HCT116 (cell line): ENCODE results near the gene FBN1. TPM values are rescaled to one million over a fixed set of nuclear protein-coding genes. Genes with fewer than 3 reads are reported as not detected.

Source experiments
- ATAC-seq: fragments of 200-7000 bp; cut with Tn5 transposase; 2 replicates; pipeline ENCODE4 v1.9.1; 2020; ENCODE audit warnings: mild to moderate bottlenecking, moderate library complexity
- BruUV-seq: library from RNA; stranded (reverse); fragments of 400-500 nt; replicated peaks from 2 replicates; lab custom pipeline; 2021; lab: Mats Ljungman, UMichigan
- CTCF ChIA-PET: fragments of 300-600 bp; sonication (Branson Sonifier 250); formaldehyde crosslinking; loops from one replicate; lab custom pipeline; 2021; ENCODE audit warnings: antibody characterized with exemption; lab: Charles Lee
- POLR2A ChIA-PET: fragments of 300-600, 350-600 bp; sonication (Branson Sonifier 250); formaldehyde crosslinking; loops from one replicate; lab custom pipeline; 2021; ENCODE audit warnings: antibody characterized with exemption; lab: Charles Lee
- RAD21 ChIA-PET, 2 experiments: fragments of 300-600 bp; sonication (Branson Sonifier 250); formaldehyde crosslinking; loops; one replicate each; lab custom pipeline; 2023; ENCODE audit warnings: low total read pairs in 2 of 2; ENCODE audit not compliant: uncharacterized antibody in 2 of 2, unreplicated experiment in 2 of 2, low non-redundant PET in 1 of 2; lab: Charles Lee
- DNase-seq: peaks from one replicate; pipeline ENCODE4 v3.0.0-alpha.2; 2010; ENCODE audit warnings: low read depth, low spot score
- H2AFZ ChIP-seq: fragments of 200-600 bp; shearing (Covaris generic), sonication (generic); 2 replicates; pipeline ENCODE4 v1.6.1; 2017; ENCODE audit warnings: low read depth, mixed run types, mixed read lengths, antibody characterized with exemption, low read length; ENCODE audit not compliant: poor library complexity, severe bottlenecking
- H3K27ac ChIP-seq: 2 replicates; pipeline ENCODE4 v1.5.1; 2012; ENCODE audit warnings: low read depth, low read length
- H3K27me3 ChIP-seq: fragments of 200-600 bp; sonication (generic); 2 replicates; pipeline ENCODE4 v1.6.1; 2016; ENCODE audit warnings: mixed run types, low read length, mixed read lengths; ENCODE audit not compliant: insufficient read depth
- H3K36me3 ChIP-seq, 2 experiments: fragments of 200-500 bp in 1 of 2; fragments of 200-600 bp in 1 of 2; sonication (Bioruptor generic) in 1 of 2; sonication (generic) in 1 of 2; 2 replicates each; pipeline versions ENCODE4 v1.5.1 to v1.6.1; 2014 to 2016; ENCODE audit warnings: low read length in 2 of 2, inconsistent platforms in 1 of 2, mixed read lengths in 1 of 2, mixed run types in 1 of 2; ENCODE audit not compliant: insufficient read depth in 2 of 2, control insufficient read depth in 1 of 2
- H3K4me1 ChIP-seq, 2 experiments: fragments of 200-600 bp in 1 of 2; sonication (generic) in 1 of 2; 2 replicates each; pipeline versions ENCODE4 v1.5.1 to v1.6.1; 2012 to 2017; ENCODE audit warnings: low read length in 2 of 2, inconsistent platforms in 1 of 2, mild to moderate bottlenecking in 1 of 2, mixed read lengths in 1 of 2, mixed run types in 1 of 2, moderate library complexity in 1 of 2; ENCODE audit not compliant: insufficient read depth in 2 of 2, control insufficient read depth in 1 of 2
- H3K4me2 ChIP-seq: fragments of 200-600 bp; sonication (generic); 2 replicates; pipeline ENCODE4 v1.6.1; 2017; ENCODE audit warnings: mixed run types, low read length, mixed read lengths
- H3K4me3 ChIP-seq, 2 experiments: fragments of 200-600 bp in 1 of 2; sonication (generic) in 1 of 2; replicated peaks in 1 of 2; 2 replicates each; pipeline ENCODE4 v1.5.1; 2011 to 2016; ENCODE audit warnings: low read length in 2 of 2, control low read depth in 1 of 2, low read depth in 1 of 2, mild to moderate bottlenecking in 1 of 2, mixed read lengths in 1 of 2, mixed run types in 1 of 2
- H3K79me2 ChIP-seq: fragments of 200-600 bp; sonication (generic); 2 replicates; pipeline ENCODE4 v1.6.1; 2017; ENCODE audit warnings: mild to moderate bottlenecking, mixed run types, low read length, moderate library complexity, mixed read lengths; ENCODE audit not compliant: insufficient read depth
- H3K9ac ChIP-seq: fragments of 200-600 bp; sonication (generic); 2 replicates; pipeline ENCODE4 v1.6.1; 2016; ENCODE audit warnings: low read length, mixed read lengths
- H3K9me2 ChIP-seq: fragments of 200-600 bp; sonication (generic), shearing (Covaris generic); 2 replicates; pipeline ENCODE4 v1.6.1; 2017; ENCODE audit warnings: mixed run types, mild to moderate bottlenecking, moderate library complexity; ENCODE audit not compliant: insufficient read depth
- H3K9me3 ChIP-seq, 2 experiments: fragments of 200-500 bp in 1 of 2; fragments of 200-600 bp in 1 of 2; sonication (Bioruptor generic) in 1 of 2; sonication (generic) in 1 of 2; 2 replicates each; pipeline ENCODE4 v1.6.1; 2014 to 2017; ENCODE audit warnings: low read length in 2 of 2, mixed read lengths in 2 of 2, inconsistent platforms in 1 of 2, low read depth in 1 of 2, mild to moderate bottlenecking in 1 of 2, mixed run types in 1 of 2, moderate library complexity in 1 of 2; ENCODE audit not compliant: control insufficient read depth in 1 of 2, insufficient read depth in 1 of 2
- H4K20me1 ChIP-seq: fragments of 200-600 bp; sonication (generic), shearing (Covaris generic); 2 replicates; pipeline ENCODE4 v1.6.1; 2017; ENCODE audit warnings: mixed run types, mild to moderate bottlenecking, moderate library complexity; ENCODE audit not compliant: insufficient read depth
- CEBPB ChIP-seq: IDR thresholded peaks from 2 replicates; pipeline ENCODE4 v1.6.1; 2012; ENCODE audit warnings: low read depth
- EGR1 ChIP-seq: IDR thresholded peaks from 2 replicates; pipeline ENCODE4 v1.6.1; 2012; ENCODE audit warnings: low read depth
- FOSL1 ChIP-seq: IDR thresholded peaks from 2 replicates; pipeline ENCODE4 v1.6.1; 2012; ENCODE audit warnings: low read depth
- RAD21 ChIP-seq: IDR thresholded peaks from 2 replicates; pipeline ENCODE4 v1.6.1; 2012; ENCODE audit warnings: low read depth, mild to moderate bottlenecking
- REST ChIP-seq: IDR thresholded peaks from 2 replicates; pipeline ENCODE4 v1.6.1; 2012; ENCODE audit warnings: low read depth
- SP1 ChIP-seq: IDR thresholded peaks from 2 replicates; pipeline ENCODE4 v1.6.1; 2012; ENCODE audit warnings: low read depth
- YY1 ChIP-seq: IDR thresholded peaks from 2 replicates; pipeline ENCODE4 v1.6.1; 2011; ENCODE audit warnings: low read length, low read depth, moderate library complexity, mild to moderate bottlenecking; ENCODE audit not compliant: insufficient replicate concordance; ENCODE audit errors: extremely low read depth
- ZFX ChIP-seq: fragments of 450-650 bp; IDR thresholded peaks from 2 replicates; pipeline ENCODE4 v1.6.1; 2017
- ZNF274 ChIP-seq: fragments of 200-500 bp; sonication (Bioruptor generic); IDR thresholded peaks from 2 replicates; pipeline ENCODE4 v1.6.1; 2014; ENCODE audit warnings: mild to moderate bottlenecking, low read depth, low read length, inconsistent platforms
- intact Hi-C: fragments of 100-400 bp; cut with micrococcal nuclease; formaldehyde crosslinking; loops from 2 replicates; pipeline ENCODE4 v1.10.0; 2022
- total RNA-seq: library from RNA; stranded (reverse); gene quantifications from one replicate; pipeline ENCODE4 v1.2.1, GENCODE V29; 2021; ENCODE audit not compliant: unreplicated experiment
- TF ChIP-seq, protein P1 (sequence below): IDR thresholded peaks from 2 replicates; pipeline ENCODE4 v1.6.1; 2012

The FBN1 gene
- total RNA-seq, 1 experiment from 2014 or later, result 1.7 TPM

- no peak for TF ChIP-seq REST
These were observed 220.5 kb downstream of the FBN1 start (continued) for GRCh38 chr15:48425051-48425450.

- H3K36me3 ChIP-seq, result no peaks in the 10 kb centered on the region
- no peaks in the 10 kb centered on the region for H3K9me3 ChIP-seq
- no peaks in the 10 kb centered on the region for H3K79me2 ChIP-seq
- no peak overlapping the region for H3K4me2 ChIP-seq
- DNase-seq (no peak), ATAC-seq (no peak)
- CTCF ChIA-PET, result interaction anchor here (0.7 to 1.0 kb wide), 2 partner anchors 17 to 20 kb away, joined by 3 read pairs; no protein-coding TSS in a partner anchor
- no peaks in the 10 kb centered on the region for H3K27me3 ChIP-seq
- POLR2A ChIA-PET, result no interaction called here
- H3K4me3 ChIP-seq, result no peak overlapping the region
- no peak overlapping the region for H2AFZ ChIP-seq
- RAD21 ChIA-PET, result no interaction called here
- H3K9ac ChIP-seq, result no peak overlapping the region
- intact Hi-C loops, result no loop called here
- H3K27ac ChIP-seq, result no peak overlapping the region
- H4K20me1 ChIP-seq, result no peaks in the 10 kb centered on the region
- TF ChIP-seq, protein P1, sequence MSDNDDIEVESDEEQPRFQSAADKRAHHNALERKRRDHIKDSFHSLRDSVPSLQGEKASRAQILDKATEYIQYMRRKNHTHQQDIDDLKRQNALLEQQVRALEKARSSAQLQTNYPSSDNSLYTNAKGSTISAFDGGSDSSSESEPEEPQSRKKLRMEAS, result no peak
- TF ChIP-seq FOSL1 (no peak), EGR1 (no peak), CEBPB (no peak), SP1 (no peak), ZNF274 (no peak), RAD21 (no peak), ZFX (no peak), YY1 (no peak)
- H3K9me2 ChIP-seq, result no peaks in the 10 kb centered on the region; the same call in 1 of the 2 replicates
- BruUV-seq, result no TSS peak
- peaks cover 10 to 44% of the 10 kb centered on the region in 2 experiments; a peak in 2 of 4 replicates for H3K4me1 ChIP-seq
These were observed 221.5 kb downstream of the FBN1 start for GRCh38 chr15:48423896-48424475.
